Activated T-cell treated with anti-CD3 and anti-CD28 coated beads, Interleukin-2, amount 50 U/mL, for 24 hours (primary cell): ENCODE results near the gene TRIM28.

Source experiments
- DNase-seq: peaks from one replicate; pipeline ENCODE4 v3.0.0-alpha.2; 2020
- H3K27ac Mint-ChIP-seq: 2 replicates; pipeline ENCODE4 v1.8.0; 2020; ENCODE audit warnings: mild to moderate bottlenecking, mixed read lengths
- H3K27me3 Mint-ChIP-seq: 2 replicates; pipeline ENCODE4 v1.8.0; 2020; ENCODE audit warnings: mixed read lengths
- H3K36me3 Mint-ChIP-seq: 2 replicates; pipeline ENCODE4 v1.8.0; 2020; ENCODE audit warnings: low read depth, mixed read lengths
- H3K4me1 Mint-ChIP-seq: 2 replicates; pipeline ENCODE4 v1.8.0; 2020; ENCODE audit warnings: low read depth, mixed read lengths
- H3K4me3 Mint-ChIP-seq: 2 replicates; pipeline ENCODE4 v1.8.0; 2020; ENCODE audit warnings: mild to moderate bottlenecking, moderate library complexity, mixed read lengths
- H3K9me3 Mint-ChIP-seq: 2 replicates; pipeline ENCODE4 v1.8.0; 2020; ENCODE audit warnings: mixed read lengths

The TRIM28 gene

DNA sequence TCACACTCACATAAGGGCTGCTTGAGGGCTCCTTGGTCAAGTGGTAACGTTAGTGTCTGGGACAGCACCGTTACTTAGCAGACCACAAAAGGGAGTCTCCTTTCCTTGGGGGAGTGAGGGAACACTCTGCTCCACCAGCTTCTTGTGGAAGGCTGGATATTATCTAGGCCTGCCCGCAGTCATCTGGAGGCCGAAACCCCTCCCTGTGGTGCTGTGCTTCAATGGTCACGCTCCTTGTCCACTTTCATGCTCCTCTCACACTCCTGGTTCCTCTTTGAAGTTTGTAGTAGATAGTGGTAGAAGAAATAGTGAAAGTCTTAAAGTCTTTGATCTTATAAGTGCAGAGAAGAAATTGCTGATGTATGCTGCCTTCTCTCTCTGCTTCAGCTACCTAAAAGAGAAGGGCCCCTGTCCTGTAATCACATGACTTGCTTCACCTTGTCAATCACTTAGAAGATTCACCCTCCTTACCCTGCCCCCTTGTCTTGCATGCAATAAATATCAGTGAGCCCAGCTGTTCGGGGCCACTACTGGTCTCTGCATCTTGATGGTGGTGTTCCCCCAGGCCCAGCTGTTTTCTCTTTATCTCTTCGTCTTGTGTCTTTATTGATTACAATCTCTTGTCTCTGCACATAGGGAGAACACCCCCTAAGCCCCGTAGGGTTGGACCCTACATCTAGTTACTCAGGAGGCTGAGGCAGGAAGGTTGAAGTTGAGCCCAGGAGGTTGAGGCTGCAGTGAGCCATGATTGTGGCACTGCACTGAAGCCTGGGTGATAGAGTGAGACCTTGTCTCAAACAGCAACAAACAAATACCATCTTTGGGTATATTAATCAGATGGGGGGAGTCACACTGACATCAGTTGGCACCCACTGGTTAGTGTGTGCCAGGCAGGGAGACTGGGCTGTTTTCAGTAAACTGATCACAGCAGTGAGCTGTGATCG, 40.9 kb downstream of the TRIM28 start:
- Mint-ChIP-seq H3K27me3 (no peaks in the 10 kb centered on the region), H3K27ac (no peak overlapping the region), H3K36me3 (peaks cover 28% of the 10 kb centered on the region), H3K9me3 (no peaks in the 10 kb centered on the region), H3K4me3 (no peak overlapping the region), H3K4me1 (peaks cover 9% of the 10 kb centered on the region)
- DNase-seq, result no peak

DNA sequence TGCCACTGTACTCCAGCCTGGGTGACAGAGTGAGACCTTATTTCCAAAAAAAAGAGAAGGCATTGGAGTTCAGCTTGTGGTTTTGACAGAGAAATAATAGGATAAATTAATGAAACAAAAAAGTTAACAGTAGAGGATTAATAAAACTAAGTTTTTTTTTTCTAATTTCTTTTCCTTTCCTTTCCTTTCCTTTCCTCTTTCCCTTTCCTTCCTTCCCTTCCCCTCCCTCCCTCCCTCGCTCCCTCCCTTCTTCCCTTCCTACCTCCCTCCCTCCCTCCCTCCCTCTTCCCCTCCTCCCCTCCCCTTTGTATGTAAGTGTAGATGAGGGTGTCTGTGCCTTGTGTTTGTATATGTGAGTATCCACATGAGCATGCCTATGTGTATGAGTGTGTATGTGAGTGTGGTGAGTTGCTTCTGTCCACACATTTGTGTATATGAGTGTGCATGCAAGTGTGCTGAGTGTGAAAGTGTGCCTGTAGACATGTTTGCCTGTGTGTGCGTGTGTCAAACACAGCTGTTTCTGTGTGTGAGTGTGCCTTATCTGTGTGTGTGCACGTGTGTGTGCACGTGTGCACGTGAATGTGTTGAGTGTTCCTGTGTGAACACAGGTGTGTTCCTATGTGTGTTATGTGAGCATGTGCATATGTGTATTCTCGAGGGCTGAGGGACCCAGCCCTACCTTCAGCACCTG, 41.7 kb downstream of the TRIM28 start:
- Mint-ChIP-seq H3K36me3 (peaks cover 28% of the 10 kb centered on the region), H3K27me3 (no peaks in the 10 kb centered on the region), H3K27ac (no peak overlapping the region), H3K4me1 (peaks cover 9% of the 10 kb centered on the region), H3K9me3 (no peaks in the 10 kb centered on the region), H3K4me3 (no peak overlapping the region)
- DNase-seq, result no peak

DNA sequence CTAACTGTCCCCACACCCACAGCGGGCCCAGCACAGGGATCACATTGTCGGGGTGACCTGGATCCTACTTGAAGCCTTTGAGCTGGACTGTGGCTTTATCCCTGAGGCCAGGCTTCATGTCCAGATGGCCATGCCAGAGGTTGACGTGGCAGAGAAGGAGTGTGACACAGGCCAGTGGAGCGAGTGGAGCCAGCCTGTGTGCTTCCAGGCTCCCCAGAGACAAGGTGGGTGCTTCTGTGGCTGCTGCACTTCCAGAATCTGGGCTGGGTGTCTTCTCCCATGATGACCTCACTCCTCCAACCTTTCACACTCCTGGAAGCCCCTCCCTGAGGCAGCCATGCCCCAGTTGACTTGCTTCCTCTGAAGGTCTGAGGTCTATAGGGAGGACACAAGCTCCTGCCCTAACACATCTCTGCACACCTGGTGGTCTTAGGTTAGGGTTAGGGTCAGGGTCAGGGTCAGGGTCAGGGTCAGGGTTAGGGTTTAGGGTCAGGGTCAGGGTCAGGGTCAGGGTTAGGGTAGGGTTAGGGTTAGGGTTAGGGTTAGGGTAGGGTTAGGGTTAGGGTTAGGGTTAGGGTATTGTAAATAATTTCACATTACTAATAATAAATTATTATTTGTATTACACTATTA, 42.4 kb downstream of the TRIM28 start:
- Mint-ChIP-seq H3K27ac (no peak overlapping the region), H3K4me3 (no peak overlapping the region), H3K9me3 (no peaks in the 10 kb centered on the region), H3K4me1 (peaks cover 3% of the 10 kb centered on the region), H3K36me3 (peaks cover 26% of the 10 kb centered on the region), H3K27me3 (no peaks in the 10 kb centered on the region)
- DNase-seq, result no peak
